Neuron (in vitro differentiated cells): ENCODE data around the gene KRT31.
"Not testable (repeated sequence)": the region's sequence is repeated elsewhere in the genome, so short reads cannot be mapped to it uniquely, and the experiment has no call there.

Source experiments
- H2AFZ ChIP-seq: one replicate; pipeline ENCODE4 v1.6.1; 2013; ENCODE audit warnings: low read depth, mild to moderate bottlenecking, inconsistent platforms, low read length, moderate library complexity
- H3K27me3 ChIP-seq: one replicate; pipeline ENCODE4 v1.6.1; 2013; ENCODE audit warnings: low read length; ENCODE audit not compliant: insufficient read depth
- H3K36me3 ChIP-seq: one replicate; pipeline ENCODE4 v1.6.1; 2013; ENCODE audit warnings: low read length; ENCODE audit not compliant: insufficient read depth
- H3K4me1 ChIP-seq: one replicate; pipeline ENCODE4 v1.6.1; 2013; ENCODE audit warnings: low read length; ENCODE audit not compliant: insufficient read depth
- H3K4me3 ChIP-seq: 2 replicates; pipeline ENCODE4 v1.5.1; 2013; ENCODE audit warnings: mild to moderate bottlenecking, low read length, moderate library complexity
- H3K9me3 ChIP-seq: one replicate; pipeline ENCODE4 v1.6.1; 2013; ENCODE audit warnings: low read length

Gene KRT31

GRCh38 chr17:41428591-41429291, 31.3 kb upstream of the KRT31 start:
- Histone ChIP-seq H3K27me3 (no peaks in the 10 kb centered on the region), H3K4me1 (no peaks in the 10 kb centered on the region), H3K4me3 (no peak overlapping the region), H3K9me3 (no peaks in the 10 kb centered on the region), H2AFZ (no peak overlapping the region), H3K36me3 (no peaks in the 10 kb centered on the region)

GRCh38 chr17:41424111-41424635, 26.8 kb upstream of the KRT31 start, which contains the start of gene KRT37:
TSS of gene KRT37 (minus strand) at chr17:41424585. CDS start at chr17:41424523, 62 bp downstream.
- Histone ChIP-seq H3K4me3 (no peak within 1 kb of the TSS), H3K9me3 (no peaks in the 10 kb centered on the region), H2AFZ (no peak within 1 kb of the TSS), H3K4me1 (no peaks in the 10 kb centered on the region), H3K27me3 (no peaks in the 10 kb centered on the region), H3K36me3 (no peaks in the 10 kb centered on the region)

DNA sequence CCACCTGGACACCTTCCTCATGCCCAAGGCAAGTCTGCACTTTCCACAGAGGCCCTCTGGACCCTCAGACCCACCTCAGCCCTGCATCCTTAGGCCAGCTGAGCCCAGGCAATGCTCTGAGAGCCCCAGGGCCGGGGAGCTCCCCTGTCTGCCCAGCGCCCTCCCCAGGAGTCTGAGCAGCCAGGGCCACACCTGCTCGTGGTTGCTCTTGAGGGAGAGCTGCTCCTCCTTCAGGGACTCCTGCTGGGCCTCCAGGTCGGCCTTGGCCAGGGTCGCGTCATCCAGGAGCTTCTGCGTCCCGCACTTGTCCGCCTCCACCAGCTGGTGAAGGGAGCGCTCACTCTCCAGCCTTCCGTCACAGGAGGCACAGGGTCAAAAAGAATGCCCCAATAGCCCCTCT, 25.2 kb upstream of the KRT31 start:
- not testable (repeated sequence) for H3K9me3 ChIP-seq, H3K36me3 ChIP-seq, H3K4me3 ChIP-seq, H3K27me3 ChIP-seq, H3K4me1 ChIP-seq, H2AFZ ChIP-seq

DNA sequence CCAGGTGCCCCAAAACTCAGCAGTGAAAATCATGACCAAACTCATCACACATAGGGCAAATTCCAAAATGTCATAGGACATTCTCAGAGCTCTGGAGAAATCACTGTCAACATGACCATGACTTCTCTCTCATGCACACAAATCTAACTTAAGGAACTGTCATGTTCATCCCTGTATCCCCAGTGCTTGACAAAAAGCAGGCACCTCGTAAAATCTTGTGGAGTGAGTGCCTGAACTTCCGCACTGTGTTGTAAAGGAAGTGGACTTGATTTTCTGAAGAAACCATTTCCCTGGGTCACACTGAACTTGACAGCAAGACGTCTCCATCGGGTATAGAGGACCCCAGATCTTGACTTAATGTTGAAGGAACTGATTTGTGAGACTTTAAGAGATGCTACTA, 24.2 kb upstream of the KRT31 start:
- H3K4me1 ChIP-seq = no peaks in the 10 kb centered on the region
- no peaks in the 10 kb centered on the region for H3K36me3 ChIP-seq
- no peaks in the 10 kb centered on the region for H3K27me3 ChIP-seq
- no peak overlapping the region for H3K4me3 ChIP-seq
- H3K9me3 ChIP-seq = no peaks in the 10 kb centered on the region
- H2AFZ ChIP-seq = no peak overlapping the region

DNA sequence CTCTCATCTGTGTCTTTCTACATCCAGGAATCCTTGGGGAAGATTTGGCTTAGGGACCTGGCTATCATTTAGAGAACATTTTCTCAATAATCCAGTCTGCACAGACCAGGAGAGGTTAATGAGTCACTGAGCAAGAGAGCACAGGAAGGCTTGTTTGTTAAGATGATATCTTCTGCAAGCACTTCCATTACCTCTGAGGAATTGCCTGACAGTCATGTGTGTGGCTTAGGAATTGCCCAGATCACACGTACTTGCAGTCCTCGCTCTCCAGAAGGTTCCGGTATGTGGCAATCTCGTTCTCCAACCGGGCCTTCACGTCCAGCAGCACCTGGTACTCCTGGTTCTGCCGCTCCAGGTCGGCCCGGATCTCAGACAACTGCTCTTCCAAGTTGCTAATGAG, 23.7 kb upstream of the KRT31 start:
- H3K27me3 ChIP-seq = no peaks in the 10 kb centered on the region
- no peak overlapping the region for H3K4me3 ChIP-seq
- H3K4me1 ChIP-seq = no peaks in the 10 kb centered on the region
- H3K9me3 ChIP-seq = no peaks in the 10 kb centered on the region
- H3K36me3 ChIP-seq = no peaks in the 10 kb centered on the region
- H2AFZ ChIP-seq = no peak overlapping the region

DNA sequence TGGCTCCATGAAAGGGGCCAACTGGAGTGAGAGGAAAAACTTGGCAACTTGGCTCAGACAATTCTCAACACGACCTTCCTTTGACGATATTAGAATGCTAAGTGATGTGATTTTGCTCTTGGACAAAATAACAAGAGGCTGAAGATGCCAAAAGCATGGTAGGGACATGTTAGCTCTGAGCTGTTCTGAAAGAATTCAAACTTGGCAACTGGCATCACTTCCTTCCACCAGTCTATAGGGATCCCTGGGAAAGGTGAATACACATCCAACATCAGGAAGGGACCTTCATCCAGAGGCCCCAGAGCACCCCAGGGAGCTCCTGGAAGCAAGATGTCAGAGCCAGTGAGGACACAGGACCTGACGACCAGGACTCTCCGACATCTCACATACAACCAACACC, 22.7 kb upstream of the KRT31 start:
- Histone ChIP-seq H3K4me3 (no peak overlapping the region), H3K27me3 (no peaks in the 10 kb centered on the region), H3K4me1 (no peaks in the 10 kb centered on the region), H2AFZ (no peak overlapping the region), H3K9me3 (no peaks in the 10 kb centered on the region), H3K36me3 (no peaks in the 10 kb centered on the region)

GRCh38 chr17:41419716-41420115, 22.3 kb upstream of the KRT31 start:
- H2AFZ ChIP-seq = no peak overlapping the region
- no peak overlapping the region for H3K4me3 ChIP-seq
- no peaks in the 10 kb centered on the region for H3K9me3 ChIP-seq
- H3K36me3 ChIP-seq = no peaks in the 10 kb centered on the region
- H3K4me1 ChIP-seq = no peaks in the 10 kb centered on the region
- no peaks in the 10 kb centered on the region for H3K27me3 ChIP-seq

GRCh38 chr17:41418116-41418860, 20.9 kb upstream of the KRT31 start:
- H3K36me3 ChIP-seq = no peaks in the 10 kb centered on the region
- no peaks in the 10 kb centered on the region for H3K4me1 ChIP-seq
- no peak overlapping the region for H2AFZ ChIP-seq
- no peaks in the 10 kb centered on the region for H3K9me3 ChIP-seq
- no peaks in the 10 kb centered on the region for H3K27me3 ChIP-seq
- no peak overlapping the region for H3K4me3 ChIP-seq

DNA sequence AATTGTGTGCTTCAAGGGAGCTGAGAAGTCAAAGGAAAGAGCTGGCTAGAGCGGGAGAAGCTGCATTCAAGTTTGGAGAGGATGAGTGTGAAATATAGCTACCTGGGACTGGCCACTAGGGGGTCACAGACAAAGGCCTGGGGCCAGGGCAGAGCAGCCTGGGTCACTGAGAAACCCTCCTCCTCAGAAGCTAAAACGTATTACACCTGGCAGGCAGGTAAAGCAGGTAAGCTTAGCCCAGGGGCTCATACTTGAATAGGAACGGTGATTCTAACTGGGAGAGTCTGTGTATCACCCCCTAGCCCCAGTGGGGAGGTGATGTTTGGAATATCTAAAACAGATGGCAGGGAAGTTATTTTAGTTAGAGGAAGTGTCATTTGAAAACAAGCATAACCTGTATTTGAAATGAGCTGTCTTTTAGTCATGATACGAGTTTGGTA, 20.2 kb upstream of the KRT31 start:
- H2AFZ ChIP-seq = no peak overlapping the region
- H3K4me1 ChIP-seq = no peaks in the 10 kb centered on the region
- H3K36me3 ChIP-seq = no peaks in the 10 kb centered on the region
- no peaks in the 10 kb centered on the region for H3K9me3 ChIP-seq
- H3K27me3 ChIP-seq = no peaks in the 10 kb centered on the region
- no peak overlapping the region for H3K4me3 ChIP-seq

- Histone ChIP-seq H3K9me3 (no peaks in the 10 kb centered on the region), H3K4me3 (no peak overlapping the region), H3K4me1 (no peaks in the 10 kb centered on the region), H3K27me3 (no peaks in the 10 kb centered on the region), H2AFZ (no peak overlapping the region), H3K36me3 (no peaks in the 10 kb centered on the region)
Observed at GRCh38 chr17:41417127-41417526, 19.7 kb upstream of the KRT31 start.

GRCh38 chr17:41416479-41416878, 19.1 kb upstream of the KRT31 start:
- no peaks in the 10 kb centered on the region for H3K27me3 ChIP-seq
- H3K36me3 ChIP-seq = no peaks in the 10 kb centered on the region
- no peak overlapping the region for H3K4me3 ChIP-seq
- H3K4me1 ChIP-seq = no peaks in the 10 kb centered on the region
- no peaks in the 10 kb centered on the region for H3K9me3 ChIP-seq
- no peak overlapping the region for H2AFZ ChIP-seq

DNA sequence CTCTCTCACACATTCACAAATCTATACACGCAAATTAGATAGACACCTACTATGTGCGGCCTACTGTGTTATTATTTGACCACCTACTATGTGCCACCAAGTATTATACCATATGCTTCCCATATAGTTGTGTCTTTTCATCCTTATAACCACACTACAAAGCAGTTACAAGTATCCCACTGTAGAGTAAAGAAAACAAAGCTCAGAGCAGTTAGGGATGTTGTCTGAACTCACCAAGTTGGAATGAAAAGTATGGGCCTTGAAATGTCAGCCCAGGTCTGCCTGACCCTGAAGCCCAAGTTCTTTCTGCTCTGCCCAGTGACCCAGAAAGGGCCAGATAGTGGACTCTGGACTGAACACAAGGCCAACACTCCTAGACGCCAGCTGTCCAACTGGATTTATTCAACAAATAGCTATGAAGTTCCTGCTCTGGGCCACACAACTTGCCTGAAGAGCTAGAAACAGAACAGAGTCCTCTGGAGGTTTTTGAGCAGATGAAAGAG, 18.5 kb upstream of the KRT31 start:
- H3K36me3 ChIP-seq = no peaks in the 10 kb centered on the region

GRCh38 chr17:41415411-41415810, 18.0 kb upstream of the KRT31 start:
- no peak overlapping the region for H2AFZ ChIP-seq
- H3K4me1 ChIP-seq = no peaks in the 10 kb centered on the region
- no peak overlapping the region for H3K4me3 ChIP-seq
- H3K36me3 ChIP-seq = no peaks in the 10 kb centered on the region
- no peaks in the 10 kb centered on the region for H3K27me3 ChIP-seq
- H3K9me3 ChIP-seq = no peaks in the 10 kb centered on the region

More for the DNA sequence above, 18.5 kb upstream of the KRT31 start:
- no peak overlapping the region for H3K4me3 ChIP-seq
- H3K9me3 ChIP-seq = no peaks in the 10 kb centered on the region
- no peaks in the 10 kb centered on the region for H3K4me1 ChIP-seq
- no peak overlapping the region for H2AFZ ChIP-seq
- no peaks in the 10 kb centered on the region for H3K27me3 ChIP-seq
